Epithelial cell of proximal tubule (primary cell): ENCODE results near the gene HS3ST5. TPM values are rescaled to one million over a fixed set of nuclear protein-coding genes. Genes with fewer than 3 reads are reported as not detected.

Experiments
- DNase-seq: peaks from one replicate; pipeline ENCODE4 v3.0.0-alpha.2; 2011; ENCODE audit warnings: low read depth
- H3K4me3 ChIP-seq: 2 replicates; pipeline ENCODE4 v1.5.1; 2011; ENCODE audit warnings: low read depth, mild to moderate bottlenecking, low read length
- CTCF ChIP-seq: conservative IDR thresholded peaks from 2 replicates; pipeline ENCODE4 v1.5.1; 2012; ENCODE audit warnings: low read depth, mild to moderate bottlenecking, low read length
- total RNA-seq: library from RNA; depleted of rRNA; stranded (reverse); fragments of >200 nt; gene quantifications from 2 replicates; pipeline ENCODE4 v1.2.3, GENCODE V29; 2015

The HS3ST5 gene
- total RNA-seq, 1 donor from 2014 or later = 0.17 TPM

DNA sequence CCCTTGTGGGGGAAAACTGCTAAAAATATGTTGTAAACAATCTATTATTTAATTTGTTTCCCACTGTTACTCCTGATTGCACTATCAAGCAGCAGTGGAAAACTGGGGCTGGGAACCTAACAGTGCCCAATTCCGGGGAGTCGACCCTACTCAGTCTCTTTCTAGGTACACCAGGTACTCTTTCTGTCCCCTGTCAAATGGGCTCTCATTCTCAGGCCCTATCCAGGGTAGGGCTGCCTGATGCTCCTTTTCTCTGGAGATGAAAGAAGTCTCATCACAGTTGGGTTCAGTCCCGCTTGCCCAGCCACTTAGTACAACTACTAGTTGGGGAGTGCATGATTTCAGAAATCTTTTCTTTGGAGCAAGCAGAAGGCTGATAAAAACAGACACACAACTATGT lies 52.0 kb downstream of the HS3ST5 start:
- no peak for TF ChIP-seq CTCF
- H3K4me3 ChIP-seq = no peak overlapping the region
- no peak for DNase-seq

DNA sequence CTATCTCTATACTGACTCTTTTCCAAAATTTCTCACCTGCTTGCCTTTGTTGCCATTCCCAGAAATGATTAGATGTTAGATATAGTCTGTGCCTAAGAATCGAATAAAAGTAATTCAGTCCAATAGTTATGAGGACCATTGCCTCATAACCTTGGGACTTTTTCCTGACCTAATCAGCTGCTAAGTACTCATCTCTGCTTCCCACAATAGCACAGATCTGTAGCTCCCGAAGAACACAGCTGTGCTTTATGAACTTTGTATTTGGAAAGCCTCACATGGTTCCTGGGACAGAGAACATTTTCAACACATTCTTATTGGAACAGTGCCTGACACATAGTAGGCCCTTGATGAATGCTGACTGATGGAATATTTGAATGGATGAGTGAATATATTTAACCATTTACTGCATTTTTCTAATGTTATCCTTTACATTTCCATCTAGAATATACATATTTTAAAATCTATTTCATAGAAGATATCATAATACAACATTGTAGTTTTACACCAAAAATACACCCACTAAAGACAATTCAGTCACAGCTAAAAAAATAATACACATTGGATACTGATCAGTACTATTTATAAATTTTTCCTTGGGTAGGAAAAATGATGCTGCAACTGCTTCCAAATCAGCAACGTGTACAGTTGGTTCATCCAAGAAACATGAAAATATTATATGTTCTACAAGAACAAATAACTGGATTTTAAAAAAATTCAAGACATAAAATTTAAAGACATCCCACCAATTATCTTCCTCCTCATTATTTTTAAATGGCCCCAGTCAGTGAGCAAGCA lies 53.9 kb downstream of the HS3ST5 start:
- no peak for TF ChIP-seq CTCF
- no peak for DNase-seq

DNA sequence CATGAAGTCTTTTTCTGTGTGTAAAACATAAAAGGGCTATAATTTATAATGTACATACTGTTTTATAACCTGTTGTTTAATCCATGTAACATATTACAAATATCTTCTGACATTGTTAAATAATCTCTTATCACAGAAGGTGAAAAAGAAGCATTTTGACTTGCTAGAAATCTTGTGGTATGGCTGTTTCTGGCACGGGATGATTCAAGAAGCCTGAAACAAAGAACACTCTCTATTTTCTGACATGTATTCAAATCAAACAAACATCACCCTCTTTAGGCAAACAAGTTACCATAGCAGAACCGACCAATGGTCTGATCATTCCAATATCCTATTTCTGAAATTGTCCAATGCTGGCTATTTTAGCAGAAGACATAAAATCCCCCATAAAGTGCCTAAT lies 55.4 kb downstream of the HS3ST5 start:
- H3K4me3 ChIP-seq = no peak overlapping the region
- TF ChIP-seq CTCF = no peak
- no peak for DNase-seq

More for the DNA sequence above, 53.9 kb downstream of the HS3ST5 start:
- H3K4me3 ChIP-seq = no peak overlapping the region

GRCh38 chr6:114286211-114286610 lies 56.6 kb downstream of the HS3ST5 start:
- no peak for TF ChIP-seq CTCF
- DNase-seq = no peak
- H3K4me3 ChIP-seq = no peak overlapping the region

DNA sequence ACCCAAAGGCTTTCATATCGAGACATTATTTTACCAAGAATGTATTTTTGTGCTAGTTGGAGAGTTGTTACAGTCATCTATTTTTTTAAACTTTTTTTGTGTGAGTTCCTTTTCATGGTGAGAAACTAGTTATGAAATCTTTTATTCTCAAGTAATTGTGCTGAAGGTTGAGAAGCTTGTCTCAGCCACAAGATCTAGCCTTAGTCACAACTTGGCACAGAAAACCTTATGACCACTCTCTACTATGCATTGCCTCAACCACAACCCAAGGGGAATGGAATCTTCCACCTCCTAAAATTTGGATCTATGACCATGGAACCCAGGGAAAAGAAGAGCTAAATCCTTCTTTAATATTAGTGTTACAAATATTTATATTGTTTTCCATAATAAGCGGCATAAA lies 58.5 kb downstream of the HS3ST5 start:
- DNase-seq = no peak

DNA sequence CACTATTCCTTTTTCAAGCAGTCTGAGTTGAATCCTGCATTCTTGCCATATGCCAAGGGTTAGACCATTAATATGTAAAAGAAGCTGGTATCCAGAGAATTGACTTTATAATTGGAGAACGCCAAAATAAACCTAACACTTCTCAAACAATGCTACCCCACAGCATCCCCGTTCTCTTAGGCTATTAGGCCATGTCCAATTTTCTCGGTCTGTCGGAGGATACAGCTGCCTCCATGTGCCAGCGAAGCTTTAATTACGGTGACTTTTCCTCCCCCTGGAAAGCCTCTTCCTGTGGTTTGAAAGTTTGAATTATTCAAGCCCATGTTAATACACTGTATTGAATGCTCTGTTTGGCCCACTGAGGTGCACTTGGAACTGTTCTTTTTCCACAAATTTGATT lies 60.5 kb downstream of the HS3ST5 start:
- H3K4me3 ChIP-seq = no peak overlapping the region
- no peak for TF ChIP-seq CTCF
- DNase-seq = no peak

More for the DNA sequence above, 58.5 kb downstream of the HS3ST5 start:
- no peak overlapping the region for H3K4me3 ChIP-seq
- TF ChIP-seq CTCF = no peak

DNA sequence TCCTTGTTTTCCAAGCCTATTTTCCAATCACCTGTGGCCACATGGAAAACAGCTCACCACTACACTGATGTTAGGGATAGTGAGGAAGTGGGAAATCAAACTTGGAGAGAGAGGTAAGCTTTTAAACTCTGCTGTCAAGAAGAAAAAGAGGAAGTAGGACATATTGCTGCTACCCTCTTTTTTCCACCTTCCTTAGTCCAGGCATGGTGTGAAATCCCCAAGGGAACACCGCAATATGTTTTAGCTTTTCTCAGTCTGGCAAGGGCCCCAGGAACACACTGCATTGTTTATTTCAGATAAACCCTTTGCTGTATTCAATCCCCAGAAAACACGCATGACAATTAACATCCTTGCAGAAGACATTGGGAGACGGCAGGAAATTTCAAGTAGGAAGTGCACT lies 61.3 kb downstream of the HS3ST5 start:
- no peak for DNase-seq
- TF ChIP-seq CTCF = no peak
- no peak overlapping the region for H3K4me3 ChIP-seq
